Glutamatergic neuron (in vitro differentiated cells): ENCODE measurements around the gene ABHD4. TPM values are rescaled to one million over a fixed set of nuclear protein-coding genes. Genes with fewer than 3 reads are reported as not detected.

ENCODE experiments used
- DNase-seq: peaks from one replicate; pipeline ENCODE4 v3.0.0; 2022
- H3K27ac Mint-ChIP-seq: one replicate; pipeline ENCODE4 v1.8.0; 2020; ENCODE audit warnings: mild to moderate bottlenecking, mixed read lengths, inconsistent platforms; ENCODE audit not compliant: unreplicated experiment
- H3K27me3 Mint-ChIP-seq: one replicate; pipeline ENCODE4 v1.8.0; 2020; ENCODE audit warnings: mild to moderate bottlenecking, moderate library complexity, mixed read lengths, inconsistent platforms; ENCODE audit not compliant: unreplicated experiment
- H3K36me3 Mint-ChIP-seq: one replicate; pipeline ENCODE4 v1.8.0; 2020; ENCODE audit warnings: mild to moderate bottlenecking, mixed read lengths, inconsistent platforms; ENCODE audit not compliant: unreplicated experiment
- H3K4me1 Mint-ChIP-seq: one replicate; pipeline ENCODE4 v1.8.0; 2020; ENCODE audit warnings: mild to moderate bottlenecking, low read depth, mixed read lengths, inconsistent platforms; ENCODE audit not compliant: unreplicated experiment
- H3K4me3 Mint-ChIP-seq: one replicate; pipeline ENCODE4 v1.8.0; 2020; ENCODE audit warnings: mild to moderate bottlenecking, mixed read lengths, inconsistent platforms; ENCODE audit not compliant: unreplicated experiment
- H3K9me3 Mint-ChIP-seq: one replicate; pipeline ENCODE4 v1.8.0; 2020; ENCODE audit warnings: mild to moderate bottlenecking, moderate library complexity, mixed read lengths, inconsistent platforms; ENCODE audit not compliant: unreplicated experiment
- CTCF ChIP-seq: fragments of 200-600 bp; sonication (generic); IDR thresholded peaks from one replicate; pipeline ENCODE4 v1.5.0; 2021; ENCODE audit not compliant: partially characterized antibody, unreplicated experiment
- total RNA-seq: library from RNA; stranded (reverse); fragmentation: NEBNext Ultra II Directional; extraction: Animal tissue kit (Norgen Biotek cat#: 25700); gene quantifications from one replicate; pipeline ENCODE4 v1.2.1, GENCODE V29; 2021; ENCODE audit not compliant: unreplicated experiment

The ABHD4 gene
- total RNA-seq, 1 donor from 2014 or later: 8.1 TPM

- TF ChIP-seq CTCF: no peak
- Mint-ChIP-seq H3K27ac (no peak overlapping the region), H3K27me3 (no peaks in the 10 kb centered on the region), H3K9me3 (no peaks in the 10 kb centered on the region), H3K36me3 (no peaks in the 10 kb centered on the region), H3K4me3 (no peak overlapping the region), H3K4me1 (no peaks in the 10 kb centered on the region)
- DNase-seq: no peak
These were observed 25.5 kb upstream of the ABHD4 start for GRCh38 chr14:22572562-22573058.

DNA sequence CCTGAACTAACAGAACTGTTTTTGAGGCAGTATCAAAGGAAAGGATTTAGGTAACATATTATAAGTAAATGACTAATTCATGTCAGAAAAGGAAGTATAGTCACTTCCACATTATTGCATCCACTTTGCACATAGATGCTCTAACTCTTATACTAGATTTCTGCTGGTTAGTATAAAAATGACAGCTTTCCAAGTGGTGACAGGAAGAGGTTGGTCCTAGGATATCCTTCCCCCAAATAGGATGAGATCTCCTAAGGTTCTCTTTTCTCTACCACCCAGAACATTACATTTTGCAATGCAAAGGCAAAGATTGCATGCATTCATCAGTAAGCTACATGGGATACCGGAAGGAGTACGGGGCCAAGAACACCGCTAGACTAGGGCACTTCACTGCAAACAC is 24.3 kb upstream of the ABHD4 start:
- Mint-ChIP-seq H3K27ac (no peak overlapping the region), H3K4me1 (no peaks in the 10 kb centered on the region), H3K4me3 (no peak overlapping the region), H3K36me3 (no peaks in the 10 kb centered on the region), H3K27me3 (no peaks in the 10 kb centered on the region), H3K9me3 (no peaks in the 10 kb centered on the region)
- no peak for DNase-seq
- TF ChIP-seq CTCF: no peak

GRCh38 chr14:22577334-22577908 is 20.7 kb upstream of the ABHD4 start:
- no peak for TF ChIP-seq CTCF
- H3K4me1 Mint-ChIP-seq: peaks cover 2% of the 10 kb centered on the region
- no peaks in the 10 kb centered on the region for H3K27me3 Mint-ChIP-seq
- no peaks in the 10 kb centered on the region for H3K36me3 Mint-ChIP-seq
- H3K9me3 Mint-ChIP-seq: no peaks in the 10 kb centered on the region
- no peak for DNase-seq
- no peak overlapping the region for H3K4me3 Mint-ChIP-seq
- H3K27ac Mint-ChIP-seq: no peak overlapping the region

DNA sequence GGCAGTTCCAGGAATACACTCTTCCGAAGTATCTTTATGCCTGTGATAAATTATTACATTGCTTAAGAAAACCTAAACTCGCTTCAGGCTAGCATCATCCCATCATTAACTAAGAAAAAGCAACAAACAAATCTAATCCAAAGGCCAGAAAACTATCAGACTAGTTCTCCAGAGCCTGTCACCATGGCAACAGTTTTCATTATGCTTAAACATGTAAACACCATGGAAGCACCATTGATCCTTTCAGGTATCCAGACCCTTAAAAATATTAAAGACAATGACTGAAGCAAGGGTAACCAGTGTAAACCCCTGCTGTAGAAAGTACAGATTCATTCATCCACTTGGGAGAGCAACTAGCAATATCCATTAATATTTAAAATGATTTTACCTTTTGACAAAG is 18.9 kb upstream of the ABHD4 start:
- no peak overlapping the region for H3K4me3 Mint-ChIP-seq
- no peaks in the 10 kb centered on the region for H3K9me3 Mint-ChIP-seq
- no peaks in the 10 kb centered on the region for H3K27me3 Mint-ChIP-seq
- peaks cover 2% of the 10 kb centered on the region for H3K4me1 Mint-ChIP-seq
- no peak overlapping the region for H3K27ac Mint-ChIP-seq
- no peak for TF ChIP-seq CTCF
- no peaks in the 10 kb centered on the region for H3K36me3 Mint-ChIP-seq
- DNase-seq: no peak

DNA sequence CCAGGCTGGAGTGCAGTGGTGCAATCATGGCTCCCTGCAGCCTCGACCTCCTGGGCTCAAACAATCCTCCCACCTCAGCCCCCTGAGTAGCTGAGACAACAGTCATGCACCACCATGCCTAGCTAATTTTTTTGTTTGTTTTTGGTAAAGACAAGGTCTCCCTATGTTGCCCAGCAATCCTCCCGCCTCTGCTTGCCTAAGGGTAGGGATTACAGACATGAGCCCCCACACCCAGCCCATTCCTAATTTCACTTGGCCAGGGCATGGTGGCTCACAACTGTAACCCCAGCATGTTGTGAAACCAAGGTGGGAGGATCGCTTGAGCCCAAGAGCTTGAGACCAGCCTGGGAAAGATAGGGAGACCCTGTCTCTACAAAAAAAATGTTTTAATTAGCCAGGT is 18.2 kb upstream of the ABHD4 start:
- DNase-seq: no peak
- Mint-ChIP-seq H3K4me3 (no peak overlapping the region), H3K4me1 (peaks cover 2% of the 10 kb centered on the region), H3K27me3 (no peaks in the 10 kb centered on the region), H3K36me3 (no peaks in the 10 kb centered on the region), H3K9me3 (no peaks in the 10 kb centered on the region), H3K27ac (peak overlapping the region; percentile 11)
- no peak for TF ChIP-seq CTCF
